T47D (cell line): ENCODE data around the gene C7orf57.
"Not testable (repeated sequence)": the region's sequence is repeated elsewhere in the genome, so short reads cannot be mapped to it uniquely, and the experiment has no call there.

ENCODE experiments used
- DNase-seq, 2 experiments: peaks; one replicate each; pipeline versions ENCODE4 v3.0.0 to v3.0.0-alpha.2; 2011 to 2012; ENCODE audit warnings: low read depth in 1 of 2, low spot score in 1 of 2
- JUND ChIP-seq: IDR thresholded peaks from 2 replicates; pipeline ENCODE4 v1.6.1; 2012; ENCODE audit warnings: low read depth
- in situ Hi-C: cut with HindIII; loops from 2 replicates; pipeline ENCODE4 v1.10.0; 2016; ENCODE audit warnings: low sequenced_read_pairs, low pct_unique_long_range_greater_than_20kb

Gene C7orf57

GRCh38 chr7:48035301-48035966 is at the start of gene C7orf57:
TSS of gene C7orf57 (plus strand) at chr7:48035543. CDS start at chr7:48036309, 766 bp downstream.
- in situ Hi-C loops, result no loop called here

GRCh38 chr7:47988496-47989386 is 46.6 kb upstream of the C7orf57 start:
- no peak for DNase-seq
- in situ Hi-C loops, result no loop called here
- TF ChIP-seq JUND, result no peak

More at GRCh38 chr7:48035301-48035966, at the start of gene C7orf57:
- no peak for DNase-seq
- no peak for TF ChIP-seq JUND

- DNase-seq, in situ Hi-C loops: not testable (repeated sequence)
Observed at GRCh38 chr7:47989607-47990400, 45.5 kb upstream of the C7orf57 start.

- DNase-seq, result no peak
- no peak for TF ChIP-seq JUND
- in situ Hi-C loops, result no loop called here
Observed at GRCh38 chr7:47990592-47990991, 44.8 kb upstream of the C7orf57 start.

DNA sequence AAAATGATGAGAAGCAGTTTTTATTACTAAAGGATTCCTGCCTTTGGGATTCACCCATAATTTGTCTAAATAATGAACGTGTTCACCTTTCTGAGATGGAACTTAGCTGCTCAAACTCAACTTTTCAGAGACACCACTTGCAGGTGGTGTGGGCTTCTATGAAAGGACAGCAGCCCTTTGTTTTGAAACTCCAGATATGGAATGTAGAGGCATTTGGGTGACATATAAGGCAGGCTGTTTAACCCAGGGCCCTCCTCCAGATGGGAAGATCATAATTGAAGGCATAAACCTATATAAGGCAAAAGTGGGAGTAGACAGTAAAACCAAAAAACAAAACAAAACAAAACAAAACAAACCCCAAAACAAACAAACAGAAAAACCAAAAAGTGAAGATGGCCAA is 44.1 kb upstream of the C7orf57 start:
- DNase-seq, result no peak
- TF ChIP-seq JUND, result no peak
- in situ Hi-C loops, result no loop called here

DNA sequence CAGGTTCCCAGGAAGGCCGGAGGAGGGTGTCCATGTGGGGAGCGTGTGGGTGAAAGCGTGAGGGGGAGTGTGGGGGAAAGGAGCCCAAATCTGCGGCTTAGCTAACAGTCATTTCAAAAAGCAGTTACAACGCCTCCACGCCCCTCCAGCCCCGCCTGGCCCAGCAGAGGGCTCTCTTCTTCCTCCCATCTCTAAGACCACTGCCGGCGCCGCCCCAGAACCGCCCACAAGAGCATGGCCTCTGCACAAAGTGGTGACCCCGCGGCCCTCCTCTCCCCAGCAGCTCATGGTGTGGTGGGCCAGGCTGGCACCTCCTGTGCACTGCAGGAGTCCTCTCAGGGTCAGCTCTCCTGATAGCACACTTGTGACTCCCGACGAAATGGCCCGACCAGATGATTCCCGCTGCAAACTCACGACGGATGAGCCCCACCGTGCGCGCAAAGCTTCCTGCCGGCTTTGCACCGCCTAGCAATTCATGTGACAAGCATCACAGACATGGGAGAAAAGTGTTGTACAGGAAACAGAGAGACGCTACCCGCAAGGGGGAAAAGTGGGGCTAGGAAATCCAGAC is 43.5 kb upstream of the C7orf57 start:
- no peak for TF ChIP-seq JUND
- in situ Hi-C loops, result no loop called here
- DNase-seq, result peak; percentile 59 to 81

GRCh38 chr7:47992446-47992845 is 42.9 kb upstream of the C7orf57 start:
- in situ Hi-C loops, result no loop called here
- TF ChIP-seq JUND, result no peak
- no peak for DNase-seq

GRCh38 chr7:47999413-47999812 is 35.9 kb upstream of the C7orf57 start:
- TF ChIP-seq JUND, result no peak
- no peak for DNase-seq
- in situ Hi-C loops, result no loop called here

- in situ Hi-C loops, DNase-seq: not testable (repeated sequence)
Observed at GRCh38 chr7:48000164-48000563, 35.2 kb upstream of the C7orf57 start.

GRCh38 chr7:48004032-48004431 is 31.3 kb upstream of the C7orf57 start:
- DNase-seq, result no peak
- no peak for TF ChIP-seq JUND
- in situ Hi-C loops, result no loop called here

DNA sequence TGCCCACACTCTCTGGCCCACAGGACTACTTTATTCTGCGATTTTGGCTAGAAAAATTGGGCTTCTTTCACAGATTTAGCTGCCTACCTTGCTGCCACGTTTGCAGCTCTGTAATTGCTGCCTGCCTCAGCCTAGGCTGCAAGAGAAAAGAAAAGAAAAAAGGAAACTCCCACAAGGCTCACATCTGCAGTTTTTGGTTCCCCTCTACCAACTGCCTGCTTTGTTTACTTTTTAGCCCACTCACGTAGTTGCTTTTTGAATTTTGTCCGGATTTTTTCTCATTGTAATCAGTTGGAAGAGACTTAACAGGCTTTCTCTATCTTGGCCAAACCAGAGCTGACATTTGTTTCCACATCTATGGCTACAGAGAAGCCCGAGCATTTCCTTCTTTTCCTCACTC is 30.7 kb upstream of the C7orf57 start:
- no peak for TF ChIP-seq JUND
- no peak for DNase-seq
- in situ Hi-C loops, result no loop called here

DNA sequence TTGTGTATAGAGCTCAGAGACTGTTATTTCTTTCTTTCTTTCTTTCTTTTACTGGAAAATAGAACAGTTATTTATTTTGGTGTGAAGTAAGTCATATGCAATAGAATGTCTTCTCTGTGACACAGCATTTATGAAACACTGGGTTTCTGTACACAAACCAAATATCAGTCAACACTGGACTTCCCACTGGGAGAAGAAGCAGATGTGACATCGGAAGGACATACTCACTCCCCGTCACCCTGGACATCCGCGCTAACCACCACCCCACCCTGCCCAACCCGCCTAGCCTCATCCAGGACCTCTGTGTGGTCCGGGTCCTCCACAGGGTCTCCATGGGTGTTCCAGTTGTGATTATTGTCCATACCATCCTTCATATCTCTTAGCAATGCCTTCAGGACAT is 28.5 kb upstream of the C7orf57 start:
- in situ Hi-C loops, result no loop called here
- TF ChIP-seq JUND, result no peak
- DNase-seq, result no peak
